Loucy (cell line): ENCODE data around the gene XG.
"Not testable (repeated sequence)": the region's sequence is repeated elsewhere in the genome, so short reads cannot be mapped to it uniquely, and the experiment has no call there.

Experiments used
- H2AFZ ChIP-seq: fragments of 200-600 bp; sonication (generic); 2 replicates; pipeline ENCODE4 v1.6.0; 2016; ENCODE audit warnings: antibody characterized with exemption, mild to moderate bottlenecking, low read length, moderate library complexity
- H3F3A ChIP-seq: fragments of 200-600 bp; 2 replicates; pipeline ENCODE4 v1.6.0; 2016; ENCODE audit warnings: antibody characterized with exemption, low read depth, mild to moderate bottlenecking
- H3K27me3 ChIP-seq: fragments of 200-600 bp; sonication (generic); 2 replicates; pipeline ENCODE4 v1.6.1; 2014; ENCODE audit warnings: low read length, mild to moderate bottlenecking; ENCODE audit not compliant: insufficient read depth, poor library complexity, severe bottlenecking
- H3K36me3 ChIP-seq: fragments of 200-600 bp; sonication (generic); 2 replicates; pipeline ENCODE4 v1.6.1; 2016; ENCODE audit warnings: low read length; ENCODE audit not compliant: insufficient read depth
- H3K4me1 ChIP-seq: fragments of 200-600 bp; sonication (generic); 2 replicates; pipeline ENCODE4 v1.5.1; 2014; ENCODE audit warnings: low read length, mild to moderate bottlenecking; ENCODE audit not compliant: insufficient read depth, poor library complexity, severe bottlenecking
- H3K4me2 ChIP-seq: fragments of 200-600 bp; sonication (generic); 2 replicates; pipeline ENCODE4 v1.6.0; 2014; ENCODE audit warnings: antibody characterized with exemption, low read length, low read depth, mild to moderate bottlenecking; ENCODE audit not compliant: poor library complexity, severe bottlenecking
- H3K4me3 ChIP-seq: fragments of 200-600 bp; sonication (generic); 2 replicates; pipeline ENCODE4 v1.5.1; 2014; ENCODE audit warnings: low read length, mild to moderate bottlenecking, mixed read lengths; ENCODE audit not compliant: poor library complexity, severe bottlenecking
- H3K79me2 ChIP-seq: fragments of 200-600 bp; sonication (generic); 2 replicates; pipeline ENCODE4 v1.6.1; 2014; ENCODE audit warnings: low read length; ENCODE audit not compliant: insufficient read depth
- H3K9ac ChIP-seq: fragments of 200-600 bp; sonication (generic); 2 replicates; pipeline ENCODE4 v1.6.0; 2014; ENCODE audit warnings: mild to moderate bottlenecking, low read depth, low read length, moderate library complexity; ENCODE audit not compliant: poor library complexity, severe bottlenecking
- H3K9me2 ChIP-seq: fragments of 200-600 bp; sonication (generic); replicated peaks from 2 replicates; pipeline ENCODE4 v1.6.1; 2016; ENCODE audit warnings: low read depth, low read length, mixed read lengths
- H3K9me3 ChIP-seq: fragments of 200-600 bp; sonication (generic); 2 replicates; pipeline ENCODE4 v1.6.1; 2014; ENCODE audit warnings: mild to moderate bottlenecking, antibody characterized with exemption, low read length, low read depth; ENCODE audit not compliant: insufficient read depth
- H4K20me1 ChIP-seq: fragments of 200-600 bp; sonication (generic); 2 replicates; pipeline ENCODE4 v1.6.0; 2014; ENCODE audit warnings: antibody characterized with exemption, low read length, mild to moderate bottlenecking; ENCODE audit not compliant: insufficient read depth, poor library complexity, severe bottlenecking
- CTCF ChIP-seq: fragments of 200-600 bp; sonication (generic); conservative IDR thresholded peaks from 2 replicates; pipeline ENCODE4 v1.5.1; 2014; ENCODE audit warnings: mild to moderate bottlenecking, antibody characterized with exemption, low read length
- EZH2phosphoT487 ChIP-seq: fragments of 200-600 bp; IDR thresholded peaks from 2 replicates; pipeline ENCODE4 v1.6.1; 2018; ENCODE audit warnings: antibody characterized with exemption, mild to moderate bottlenecking, moderate library complexity, borderline replicate concordance

The XG gene

GRCh38 chrX:2751874-2752300 lies at the start of gene XG:
Gene XG, plus strand, starts transcription at chrX:2752040. Its CDS starts 235 bp downstream, at chrX:2752275.
- not testable (repeated sequence) for H3K36me3 ChIP-seq, H3K9me3 ChIP-seq, H4K20me1 ChIP-seq, H3K4me2 ChIP-seq, H3K79me2 ChIP-seq, H3F3A ChIP-seq, H3K9me2 ChIP-seq, H3K4me3 ChIP-seq, H2AFZ ChIP-seq, H3K27me3 ChIP-seq, H3K9ac ChIP-seq, H3K4me1 ChIP-seq

- Histone ChIP-seq H3K4me2 (no peak overlapping the region), H3K9ac (no peak overlapping the region), H3K9me2 (no peaks in the 10 kb centered on the region), H4K20me1 (peaks cover 15% of the 10 kb centered on the region), H3K36me3 (peaks cover 4% of the 10 kb centered on the region; the same call in 1 of the 2 replicates), H3K79me2 (peaks cover 88% of the 10 kb centered on the region), H3K4me1 (peaks cover 49% of the 10 kb centered on the region), H3K9me3 (no peaks in the 10 kb centered on the region), H3K27me3 (no peaks in the 10 kb centered on the region), H3K4me3 (no peak overlapping the region), H3F3A (peaks cover 8% of the 10 kb centered on the region; the same call in 1 of the 2 replicates), H2AFZ (no peak overlapping the region)
- TF ChIP-seq EZH2phosphoT487 (no peak), CTCF (no peak)
Observed at GRCh38 chrX:2703991-2704369, 47.9 kb upstream of the XG start.

GRCh38 chrX:2705046-2705832 lies 46.6 kb upstream of the XG start:
- Histone ChIP-seq H3K9me2 (no peaks in the 10 kb centered on the region), H3K9ac (peak overlapping the region; percentile 32), H4K20me1 (peaks cover 13% of the 10 kb centered on the region), H3K79me2 (peaks cover 88% of the 10 kb centered on the region), H3K4me3 (no peak overlapping the region), H3K4me2 (peak overlapping the region; percentile 8), H3K36me3 (peaks cover 11% of the 10 kb centered on the region; the same call in 1 of the 2 replicates), H3K9me3 (no peaks in the 10 kb centered on the region), H3K4me1 (peaks cover 59% of the 10 kb centered on the region), H3F3A (peaks cover 8% of the 10 kb centered on the region; the same call in 1 of the 2 replicates), H3K27me3 (no peaks in the 10 kb centered on the region), H2AFZ (no peak overlapping the region)
- TF ChIP-seq EZH2phosphoT487 (no peak), CTCF (no peak)

- Histone ChIP-seq H4K20me1 (peaks cover 10% of the 10 kb centered on the region), H3K9ac (peak overlapping the region; percentile 72), H3K4me2 (peak overlapping the region; percentile 71), H3K79me2 (peaks cover 85% of the 10 kb centered on the region), H3F3A (peaks cover 8% of the 10 kb centered on the region; the same call in 1 of the 2 replicates), H3K27me3 (no peaks in the 10 kb centered on the region), H3K9me2 (no peaks in the 10 kb centered on the region), H3K4me1 (peaks cover 48% of the 10 kb centered on the region), H3K36me3 (peaks cover 11% of the 10 kb centered on the region; the same call in 1 of the 2 replicates), H3K4me3 (peak overlapping the region; percentile 57), H2AFZ (no peak overlapping the region), H3K9me3 (no peaks in the 10 kb centered on the region)
- TF ChIP-seq EZH2phosphoT487: no peak
- no peak for TF ChIP-seq CTCF
Observed at GRCh38 chrX:2707334-2707760, 44.5 kb upstream of the XG start.
